GM11168 (cell line): Measurements from ENCODE around the gene C15orf61.

ENCODE experiments used
- in situ Hi-C: fragments of 300-500 bp; cut with MboI; formaldehyde crosslinking; loops from one replicate; pipeline ENCODE4 v1.12.0; 2022; ENCODE audit warnings: low sequenced_read_pairs; ENCODE audit not compliant: unreplicated experiment

Gene C15orf61

DNA sequence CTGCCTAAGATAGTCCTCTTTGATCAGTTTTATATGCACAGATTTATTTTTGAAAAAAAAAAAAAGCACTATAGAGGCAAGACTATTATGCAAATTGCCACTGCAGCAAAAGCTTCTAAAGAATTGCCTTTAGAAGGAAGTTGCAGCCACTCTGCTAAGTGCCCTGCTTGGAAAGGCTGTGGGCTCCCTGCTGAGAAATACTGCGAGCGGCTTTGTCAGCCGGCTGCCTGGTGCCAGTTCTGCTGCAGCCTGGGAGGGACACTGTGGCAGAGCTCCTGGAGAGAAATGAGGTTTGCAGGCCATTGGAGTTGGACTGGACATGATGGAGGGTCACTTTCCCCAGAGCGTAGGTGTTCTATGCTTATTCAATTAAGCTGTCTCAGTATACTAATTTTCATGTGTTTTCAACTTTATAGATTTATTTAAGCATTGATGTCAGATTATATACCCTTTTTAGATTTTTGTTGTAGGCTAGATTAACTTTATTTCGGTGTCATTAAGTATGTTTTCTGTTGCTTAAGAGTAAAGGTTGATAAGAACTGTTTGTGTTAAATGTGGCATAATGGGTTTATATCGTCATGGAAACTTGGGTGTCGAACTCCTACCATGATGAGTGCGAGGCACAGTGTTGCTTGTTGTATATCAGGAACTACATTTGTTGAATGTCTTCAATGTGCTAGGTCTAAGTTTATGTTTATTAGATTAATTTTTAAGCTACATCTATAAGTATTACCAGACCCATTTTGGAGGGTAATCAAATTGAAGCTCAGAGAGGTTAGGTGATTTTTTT is 28.1 kb downstream of the C15orf61 start:
- in situ Hi-C loops, result no loop called here

GRCh38 chr15:67549736-67550135 is 28.8 kb downstream of the C15orf61 start:
- in situ Hi-C loops, result no loop called here

- in situ Hi-C loops, result no loop called here
Observed at GRCh38 chr15:67550522-67550921, 29.6 kb downstream of the C15orf61 start.

DNA sequence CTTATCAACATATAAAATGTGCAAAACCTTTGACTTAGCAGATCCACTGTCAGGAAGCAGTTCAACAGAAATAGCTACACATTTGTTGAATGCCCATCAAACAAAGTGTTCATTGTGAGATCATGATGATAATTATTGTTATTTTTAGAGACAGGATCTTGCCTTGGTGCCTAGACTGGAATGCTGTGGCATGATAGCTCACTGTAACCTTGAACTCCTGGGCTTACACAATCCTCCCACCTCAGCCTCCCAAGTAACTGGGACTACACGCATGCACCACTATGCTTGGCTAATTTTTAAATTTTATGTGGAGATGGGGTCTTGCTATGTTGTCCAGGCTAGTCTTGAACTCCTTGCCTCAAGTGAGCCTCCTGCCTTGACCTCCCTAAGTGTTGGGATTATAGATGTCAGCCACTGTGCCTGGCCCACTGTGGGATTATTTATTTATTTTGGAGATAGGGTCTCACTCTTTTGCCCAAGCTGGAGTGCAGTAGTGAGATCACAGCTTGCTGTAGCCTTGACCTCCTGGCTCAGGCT is 30.3 kb downstream of the C15orf61 start:
- in situ Hi-C loops, result no loop called here

- in situ Hi-C loops, result no loop called here
Observed at GRCh38 chr15:67554580-67554979, 33.6 kb downstream of the C15orf61 start.

DNA sequence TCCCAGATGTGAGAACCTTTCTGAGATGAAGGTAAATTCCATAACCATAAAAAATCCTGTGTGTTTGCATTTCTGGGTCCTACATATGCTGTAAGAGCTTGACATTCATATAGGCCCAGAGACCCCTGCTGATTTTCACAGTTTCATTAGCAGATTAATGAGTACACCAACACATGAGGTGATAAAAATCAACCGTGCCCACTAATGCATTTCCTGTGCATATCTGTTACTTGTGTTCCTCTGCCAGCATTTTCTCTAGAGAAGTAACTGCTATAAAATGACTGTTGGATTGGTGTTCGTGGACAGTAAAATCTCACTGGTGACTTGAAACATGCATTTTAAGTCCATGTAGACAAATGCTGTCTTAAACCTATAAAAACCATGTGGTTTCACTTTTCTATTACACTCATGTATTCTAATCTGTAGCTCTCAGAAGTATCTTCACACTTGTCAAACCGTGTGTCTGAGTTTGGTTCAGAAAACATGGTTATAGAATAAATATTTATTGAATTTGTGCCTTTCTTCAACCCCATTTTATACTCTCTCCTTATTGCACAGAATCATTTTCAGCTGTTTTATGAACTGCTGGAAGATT is 36.1 kb downstream of the C15orf61 start:
- in situ Hi-C loops, result no loop called here

GRCh38 chr15:67558502-67558901 is 37.6 kb downstream of the C15orf61 start:
- in situ Hi-C loops, result no loop called here

DNA sequence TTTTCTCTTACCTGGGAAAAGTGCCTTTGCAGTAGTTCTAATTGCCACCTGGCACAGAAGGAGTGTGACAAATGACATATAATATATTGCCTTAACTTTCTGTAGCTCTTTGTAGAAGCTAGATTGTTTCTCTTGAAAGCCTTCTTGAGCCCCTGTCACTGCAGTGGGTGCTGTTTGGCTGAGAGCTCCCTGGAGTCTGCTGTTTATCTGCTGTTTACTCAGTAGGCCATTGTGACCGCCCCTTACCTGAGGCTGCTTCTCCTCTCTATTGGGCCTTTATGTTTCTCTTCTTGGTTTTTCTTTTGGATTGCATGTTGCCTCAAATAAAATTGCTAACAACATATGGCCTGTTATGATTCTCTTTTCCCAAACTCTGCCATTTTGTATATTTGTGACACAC is 38.2 kb downstream of the C15orf61 start:
- in situ Hi-C loops, result no loop called here

DNA sequence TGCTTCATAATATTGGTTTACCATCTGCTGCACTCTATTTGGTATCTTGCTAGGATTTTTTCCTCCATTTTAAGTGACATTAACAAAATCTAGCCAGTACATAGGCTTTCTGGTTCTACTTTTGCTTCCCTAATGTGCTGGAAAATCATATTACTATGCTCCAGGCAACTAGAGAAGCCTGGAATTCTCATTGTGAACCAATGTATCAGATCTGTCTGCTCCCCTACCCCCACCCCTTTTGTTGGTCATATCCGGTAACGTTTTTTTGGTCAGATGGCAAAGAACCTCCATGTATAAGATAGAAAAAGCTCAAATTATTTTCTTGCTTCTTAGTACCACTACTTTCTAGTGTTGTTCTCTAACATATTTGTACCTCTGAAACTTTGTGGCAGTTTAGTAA is 38.6 kb downstream of the C15orf61 start:
- in situ Hi-C loops, result no loop called here

GRCh38 chr15:67560320-67560719 is 39.4 kb downstream of the C15orf61 start:
- in situ Hi-C loops, result no loop called here

- in situ Hi-C loops, result no loop called here
Observed at GRCh38 chr15:67563092-67563491, 42.2 kb downstream of the C15orf61 start.

DNA sequence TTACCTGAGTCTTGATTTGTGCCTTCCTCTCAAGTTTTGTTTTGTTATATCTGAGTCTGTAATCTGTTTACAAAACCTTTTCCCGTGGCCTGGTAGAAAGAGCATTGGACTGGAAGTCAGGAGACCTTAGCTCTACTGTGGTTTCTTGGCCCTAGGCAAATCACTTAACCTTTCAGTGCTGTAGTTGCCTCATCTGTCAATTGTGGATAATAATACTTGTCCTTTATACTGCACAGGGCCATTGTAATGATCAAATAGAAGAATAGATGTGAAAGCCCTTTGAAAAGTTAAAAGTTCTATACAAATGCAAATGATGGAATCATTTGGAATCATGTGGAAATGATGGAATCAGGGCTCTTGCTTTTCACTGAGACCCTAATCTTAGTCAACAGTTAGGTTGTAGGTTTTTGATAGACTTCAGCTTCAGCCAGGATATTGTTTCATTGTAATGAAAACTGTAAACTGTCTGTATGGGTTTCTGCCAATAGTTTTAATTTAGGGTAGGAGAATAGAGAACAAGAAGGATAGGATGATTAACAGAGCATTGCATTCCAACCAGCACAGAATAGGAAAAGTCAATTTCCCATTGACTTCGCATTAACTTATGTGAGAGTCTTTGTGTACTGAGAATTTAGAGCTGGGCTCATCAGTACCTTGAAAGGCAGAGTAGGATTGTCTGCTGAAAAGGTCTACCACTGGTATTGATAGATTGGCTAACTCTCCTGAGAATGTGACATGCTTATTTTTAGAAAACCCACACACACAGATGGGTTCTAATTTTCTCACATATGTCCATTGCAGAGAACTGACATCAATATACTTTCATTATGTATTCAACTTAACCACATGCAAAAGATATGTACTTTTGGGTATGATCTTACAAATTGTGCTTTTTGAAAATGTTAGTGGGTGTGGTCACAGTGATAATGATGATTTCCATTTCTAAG is 43.4 kb downstream of the C15orf61 start:
- in situ Hi-C loops, result no loop called here

GRCh38 chr15:67564968-67565345 is 44.0 kb downstream of the C15orf61 start:
- in situ Hi-C loops, result no loop called here

GRCh38 chr15:67569668-67570067 is 48.7 kb downstream of the C15orf61 start:
- in situ Hi-C loops, result no loop called here

GRCh38 chr15:67570875-67571647 is 50.1 kb downstream of the C15orf61 start:
- in situ Hi-C loops, result no loop called here

DNA sequence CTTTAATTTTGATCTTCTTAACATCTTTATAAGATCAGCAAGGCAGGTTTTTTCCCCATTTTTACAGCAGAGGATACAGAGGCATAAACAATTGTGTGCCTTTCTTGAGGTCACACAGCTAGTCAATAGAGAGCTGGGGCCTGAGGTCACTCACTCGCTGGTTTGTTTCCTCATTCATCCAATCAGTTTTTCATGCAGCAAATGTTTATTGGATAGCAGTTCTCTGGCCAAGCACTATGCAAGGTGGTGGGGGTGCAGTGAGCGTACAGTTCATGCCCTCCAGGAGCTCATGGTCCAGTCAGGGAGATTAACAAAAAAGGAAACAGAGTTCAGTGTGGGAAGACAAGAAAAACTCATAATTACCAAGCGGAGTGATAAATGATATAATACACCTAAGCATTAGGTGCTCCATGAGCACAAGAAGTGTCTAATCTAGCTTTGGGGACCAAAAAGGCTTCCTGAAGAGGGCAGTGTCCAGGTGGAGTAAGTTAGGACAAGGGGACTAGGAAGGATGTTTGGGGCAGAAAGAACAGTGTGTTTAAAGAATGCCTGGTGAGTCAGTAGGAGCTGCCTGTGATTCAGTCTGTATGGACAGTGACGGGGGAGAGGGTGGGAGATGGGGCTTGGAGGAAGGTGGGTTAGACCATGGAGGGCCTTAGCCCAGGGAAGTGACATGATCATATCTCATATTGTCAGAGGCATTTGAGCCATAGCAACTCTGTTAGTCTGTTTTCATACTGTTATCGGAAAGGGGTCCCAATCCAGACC is 50.9 kb downstream of the C15orf61 start:
- in situ Hi-C loops, result no loop called here

DNA sequence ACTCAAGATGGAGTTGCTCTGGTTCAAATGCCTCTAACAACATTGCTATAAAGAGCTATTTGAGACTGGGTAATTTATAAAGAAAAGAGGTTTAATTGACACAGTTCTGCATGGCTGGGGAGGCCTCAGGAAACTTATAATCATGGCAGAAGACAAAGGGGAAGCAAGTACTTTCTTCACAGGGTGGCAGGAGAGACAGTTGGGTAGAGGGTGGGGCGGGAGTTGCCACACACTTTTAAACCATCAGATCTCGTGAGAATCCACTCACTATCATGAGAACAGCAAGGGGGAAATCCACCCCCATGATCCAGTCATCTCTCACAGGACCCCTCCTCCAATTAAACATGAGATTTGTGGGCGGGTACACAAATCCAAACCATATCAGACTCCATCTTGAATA is 52.3 kb downstream of the C15orf61 start:
- in situ Hi-C loops, result no loop called here

DNA sequence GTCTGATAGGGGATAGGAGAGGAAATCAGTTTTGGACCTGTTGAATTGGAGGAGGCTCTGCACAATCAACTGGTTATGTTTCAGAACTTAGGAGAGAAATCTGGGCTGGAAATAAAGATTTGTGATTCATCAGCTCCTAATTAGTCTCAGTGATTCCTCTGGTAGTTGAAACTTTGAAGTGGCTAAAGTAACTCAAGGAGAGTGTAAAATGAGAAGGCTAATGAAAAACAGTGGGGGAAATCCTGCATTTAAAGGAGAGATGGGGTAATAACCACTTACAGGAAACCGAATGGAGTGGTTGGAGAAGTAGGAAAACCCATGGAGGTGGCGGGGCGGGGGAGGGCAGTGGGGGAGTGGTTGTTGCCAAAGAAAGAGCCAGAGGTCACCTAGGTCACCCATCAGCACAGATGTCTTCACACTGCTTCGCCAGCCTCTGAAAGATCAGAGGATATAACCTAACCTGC is 54.1 kb downstream of the C15orf61 start:
- in situ Hi-C loops, result no loop called here

GRCh38 chr15:67578020-67578600 is 57.2 kb downstream of the C15orf61 start:
- in situ Hi-C loops, result no loop called here
